HUDEP-2 (cell line): ENCODE data around the gene QPCTL.
"Not testable (repeated sequence)": the region's sequence is repeated elsewhere in the genome, so short reads cannot be mapped to it uniquely, and the experiment has no call there.

Experiments used
- DNase-seq, 76 experiments: peaks; one replicate each; lab custom pipeline; 2025; ENCODE audit not compliant: unreplicated experiment in 76 of 76; lab: John Stamatoyannopoulos, UW

The QPCTL gene

GRCh38 chr19:45670670-45671453, 21.6 kb upstream of the QPCTL start:
- peak in 75 of 76 experiments; percentile 37 to 99 (median 90) for DNase-seq

GRCh38 chr19:45674946-45675345, 17.5 kb upstream of the QPCTL start:
- no peak for DNase-seq

GRCh38 chr19:45676851-45677263, 15.6 kb upstream of the QPCTL start:
- DNase-seq, result peak in 10 of 76 experiments; percentile 8 to 56 (median 31)

GRCh38 chr19:45677351-45678230, 14.9 kb upstream of the QPCTL start:
- peak in 72 of 76 experiments; percentile 24 to 98 (median 85) for DNase-seq

GRCh38 chr19:45681391-45682015, 11.0 kb upstream of the QPCTL start:
- DNase-seq, result peak in 74 of 76 experiments; percentile 42 to 94 (median 82)

- no peak for DNase-seq
Observed at GRCh38 chr19:45682117-45682516, 10.3 kb upstream of the QPCTL start.

GRCh38 chr19:45682908-45683307, 9.6 kb upstream of the QPCTL start:
- DNase-seq, result no peak

GRCh38 chr19:45685045-45685444, 7.4 kb upstream of the QPCTL start:
- DNase-seq, result not testable (repeated sequence)

GRCh38 chr19:45687599-45687998, 4.9 kb upstream of the QPCTL start:
- no peak for DNase-seq

- DNase-seq, result peak in 75 of 76 experiments; percentile 73 to 100 (median 96)
Observed at GRCh38 chr19:45691516-45692186, 815 bp upstream of the QPCTL start, which contains the start of gene SNRPD2. Gene SNRPD2 (minus strand): TSS chr19:45691953. CDS start chr19:45691888, 65 bp downstream.

GRCh38 chr19:45693106-45693788, 781 bp downstream of the QPCTL start:
- peak in 68 of 76 experiments; percentile 8 to 89 (median 64) for DNase-seq

GRCh38 chr19:45701676-45702075, 9.2 kb downstream of the QPCTL start:
- DNase-seq, result no peak

- no peak for DNase-seq
Observed at GRCh38 chr19:45705115-45705514, 12.6 kb downstream of the QPCTL start.

GRCh38 chr19:45705710-45706415, 13.4 kb downstream of the QPCTL start:
- DNase-seq, result no peak

GRCh38 chr19:45710356-45711130, 18.1 kb downstream of the QPCTL start:
- DNase-seq, result no peak

GRCh38 chr19:45711851-45712698, 19.6 kb downstream of the QPCTL start:
- DNase-seq, result no peak

- DNase-seq, result no peak
Observed at GRCh38 chr19:45712699-45713067, 20.2 kb downstream of the QPCTL start.

- DNase-seq, result no peak
Observed at GRCh38 chr19:45713141-45713540, 20.7 kb downstream of the QPCTL start.
